ENCODE results near the gene ALDOA. TPM values are rescaled to one million over a fixed set of nuclear protein-coding genes. Genes with fewer than 3 reads are reported as not detected.

ALDOA gene
- total RNA-seq, 2 donors from 2014 or later = 306 to 384 TPM

GRCh38 chr16:30053376-30054015 lies 12.1 kb upstream of the ALDOA start:
- TF ChIP-seq POLR2A (IDR thresholded peaks at IDR 0.05) (no peak), CTCF (IDR thresholded peaks at IDR 0.05) (no peak)
- Histone ChIP-seq H3K27me3 (no peaks in the 10 kb centered on the region), H3K9me3 (no peaks in the 10 kb centered on the region), H3K27ac (peak overlapping the region in 2 of 4 donors; percentile 50 to 60), H3K4me1 (peaks cover 29% of the 10 kb centered on the region), H3K36me3 (replicated peaks in 1 of 2; ENCODE audit: insufficient read depth in 1 of 2, low read depth in 2 of 2) (no peaks in the 10 kb centered on the region), H3K4me3 (peak overlapping the region in 1 of 2 donors; percentile 39)
- WGBS, 2 donors = 2 to 8% methylated on average over 14 to 19 of the region's 19 CpGs
- ATAC-seq (peak; percentile 2), DNase-seq (no peak)
- intact Hi-C loops (cut with DNase I) = no loop called here

- ATAC-seq (no peak), DNase-seq (no peak)
- H3K4me1 ChIP-seq = peaks cover 29% of the 10 kb centered on the region
- no peaks in the 10 kb centered on the region for H3K36me3 ChIP-seq (replicated peaks in 1 of 2; ENCODE audit: insufficient read depth in 1 of 2, low read depth in 2 of 2)
- H3K27ac ChIP-seq = peak overlapping the region; percentile 71 to 81 (median 76)
- TF ChIP-seq POLR2A (IDR thresholded peaks at IDR 0.05) (no peak), CTCF (IDR thresholded peaks at IDR 0.05) (no peak)
- intact Hi-C loops (cut with DNase I) = no loop called here
- H3K27me3 ChIP-seq = no peaks in the 10 kb centered on the region
- no peaks in the 10 kb centered on the region for H3K9me3 ChIP-seq
- H3K4me3 ChIP-seq = no peak overlapping the region
- 79 to 82% methylated on average over 8 of the region's 8 CpGs for WGBS, 2 donors
Measured at GRCh38 chr16:30054451-30054850, 11.1 kb upstream of the ALDOA start.

GRCh38 chr16:30054959-30055553 lies 10.5 kb upstream of the ALDOA start:
- Histone ChIP-seq H3K4me1 (peaks cover 29% of the 10 kb centered on the region), H3K27me3 (no peaks in the 10 kb centered on the region), H3K36me3 (replicated peaks in 1 of 2; ENCODE audit: insufficient read depth in 1 of 2, low read depth in 2 of 2) (no peaks in the 10 kb centered on the region), H3K9me3 (no peaks in the 10 kb centered on the region), H3K4me3 (no peak overlapping the region), H3K27ac (peak overlapping the region; percentile 71 to 81 (median 76))
- intact Hi-C loops (cut with DNase I) = no loop called here
- DNase-seq = peak; percentile 90 to 95 (median 93)
- TF ChIP-seq CTCF (IDR thresholded peaks at IDR 0.05) (peak; percentile 11 to 64 (median 53)), POLR2A (IDR thresholded peaks at IDR 0.05) (peak in 1 of 3 donors; percentile 15)
- 15 to 25% methylated on average over 8 to 10 of the region's 10 CpGs for WGBS, 2 donors
- peak; percentile 83 for ATAC-seq

- DNase-seq (no peak), ATAC-seq (no peak)
- Histone ChIP-seq H3K36me3 (replicated peaks in 1 of 2; ENCODE audit: insufficient read depth in 1 of 2, low read depth in 2 of 2) (no peaks in the 10 kb centered on the region), H3K27me3 (no peaks in the 10 kb centered on the region), H3K27ac (no peak overlapping the region), H3K4me1 (peaks cover 22% of the 10 kb centered on the region), H3K9me3 (no peaks in the 10 kb centered on the region), H3K4me3 (no peak overlapping the region)
- no peak for TF ChIP-seq POLR2A (IDR thresholded peaks at IDR 0.05)
- no peak for TF ChIP-seq CTCF (IDR thresholded peaks at IDR 0.05)
- intact Hi-C loops (cut with DNase I) = no loop called here
- WGBS, 2 donors = 86 to 87% methylated on average over 4 of the region's 4 CpGs
Measured at GRCh38 chr16:30060346-30060745, 5.2 kb upstream of the ALDOA start.
